ENCODE data around the gene FOXP1. TPM values are rescaled to one million over a fixed set of nuclear protein-coding genes. Genes with fewer than 3 reads are reported as not detected.
A peak's percentile ranks its signal among the peaks of the same experiment; 100 is the strongest.

Gene FOXP1
- total RNA-seq, 2 donors from 2014 or later = 377 to 395 TPM

DNA sequence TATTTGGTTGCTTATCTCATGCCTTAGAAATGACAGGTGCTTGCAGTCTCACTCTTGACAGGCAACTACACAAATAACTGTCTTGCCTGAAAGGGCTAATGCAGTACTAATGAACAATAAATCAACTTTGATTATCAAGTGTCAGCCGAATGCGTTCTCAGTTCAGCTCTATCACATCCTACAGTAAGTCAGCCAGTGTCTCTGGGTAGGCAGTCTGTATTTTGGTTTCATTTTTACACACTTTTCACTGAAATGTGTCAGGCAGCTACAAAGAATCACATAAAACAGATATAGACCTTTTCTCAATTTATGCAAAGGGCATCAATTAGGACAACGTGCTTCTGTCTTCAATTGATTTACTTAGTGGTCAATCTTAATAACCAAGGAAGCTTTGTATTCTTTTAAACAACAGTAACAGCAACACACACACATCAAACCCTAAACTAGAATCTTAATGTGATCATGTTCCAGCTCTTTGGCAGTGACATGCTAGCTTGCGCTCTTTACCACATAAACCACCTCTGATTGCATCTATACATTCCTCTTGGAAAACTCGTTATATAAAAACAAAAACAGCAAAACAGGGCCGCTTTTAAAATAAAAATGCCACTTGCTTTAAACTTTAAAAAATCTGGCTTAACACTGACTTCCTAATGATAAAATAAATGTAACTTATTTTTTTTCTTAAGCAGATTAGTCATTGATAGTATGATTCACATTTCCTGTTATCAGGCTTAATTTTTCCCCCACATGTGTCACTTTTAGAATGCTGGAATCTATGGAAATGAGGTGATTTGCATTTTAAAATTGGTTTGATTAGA, 520.4 kb downstream of the FOXP1 start:
- no peaks in the 10 kb centered on the region for H3K9me3 ChIP-seq (ENCODE audit: control insufficient read depth, low read length, poor library complexity, severe bottlenecking)
- no peaks in the 10 kb centered on the region for H3K27me3 Mint-ChIP-seq
- peak; percentile 23 for ATAC-seq
- no peak overlapping the region for H3K4me3 Mint-ChIP-seq
- no peak overlapping the region for H3K27ac Mint-ChIP-seq
- peaks cover 52% of the 10 kb centered on the region for H3K4me1 Mint-ChIP-seq
- no peak for DNase-seq
- no peaks in the 10 kb centered on the region for H3K36me3 Mint-ChIP-seq (ENCODE audit: low read depth)

DNA sequence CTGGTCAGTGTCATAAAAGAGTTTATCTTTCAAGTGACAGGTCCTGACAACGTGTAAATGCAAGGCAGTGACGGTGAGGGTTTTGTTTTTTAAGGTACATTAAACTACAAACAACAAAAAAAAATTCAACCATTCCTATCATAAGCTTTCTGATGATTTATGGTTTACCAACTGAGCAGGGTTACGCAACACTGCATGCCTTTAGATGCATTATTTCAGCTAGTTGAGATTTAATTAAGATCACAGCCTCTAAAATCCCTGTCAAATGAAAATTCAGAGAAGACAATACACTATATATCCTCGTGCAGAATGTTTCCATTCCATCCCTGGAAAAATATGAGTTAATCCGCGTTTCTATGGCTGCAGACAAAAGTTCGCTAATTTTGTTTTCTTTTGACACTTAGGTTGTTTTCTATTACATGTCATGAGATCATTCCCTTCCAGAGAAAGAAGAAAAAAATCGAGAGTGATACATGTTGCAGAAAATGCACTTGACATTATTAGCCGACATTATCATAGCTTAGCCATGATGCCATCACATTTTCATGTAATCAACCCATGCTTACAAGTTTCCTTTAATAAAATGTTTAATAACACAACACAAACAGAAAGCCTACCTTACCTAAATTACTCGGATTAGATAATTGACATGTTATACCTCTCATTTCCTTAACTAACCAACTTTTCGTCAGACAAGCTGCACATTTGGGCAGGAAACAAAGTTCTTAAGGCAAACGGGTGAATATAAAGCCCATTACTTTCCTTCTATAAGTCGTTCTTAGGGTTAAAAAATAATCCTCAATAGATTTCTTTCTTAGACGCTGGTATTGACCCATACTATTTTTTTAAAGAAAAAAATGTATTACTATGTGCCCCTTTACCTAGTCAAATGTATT, 521.2 kb downstream of the FOXP1 start:
- ATAC-seq (no peak), DNase-seq (no peak)
- H3K4me3 Mint-ChIP-seq = no peak overlapping the region
- no peaks in the 10 kb centered on the region for H3K36me3 Mint-ChIP-seq (ENCODE audit: low read depth)
- no peaks in the 10 kb centered on the region for H3K27me3 Mint-ChIP-seq
- no peak overlapping the region for H3K27ac Mint-ChIP-seq
- peaks cover 55% of the 10 kb centered on the region for H3K4me1 Mint-ChIP-seq
- no peaks in the 10 kb centered on the region for H3K9me3 ChIP-seq (ENCODE audit: control insufficient read depth, low read length, poor library complexity, severe bottlenecking)

DNA sequence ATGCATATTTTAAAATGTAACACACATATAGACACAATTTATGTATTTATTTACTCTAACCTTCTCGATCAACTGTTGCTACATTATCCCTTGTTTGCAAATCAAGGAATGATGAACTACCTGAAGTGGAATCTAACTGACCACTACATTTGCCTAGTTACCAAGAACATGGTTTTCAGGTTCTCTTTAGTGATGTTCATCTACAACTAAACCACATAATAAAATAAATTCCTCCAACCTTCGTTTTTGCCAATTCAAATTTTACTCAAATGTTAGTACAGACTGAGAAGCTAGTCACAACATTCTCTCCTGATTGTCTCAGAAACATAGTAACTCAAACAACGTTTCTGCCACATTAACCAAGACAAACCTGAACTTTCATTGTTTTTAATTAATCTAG, 521.9 kb downstream of the FOXP1 start:
- ATAC-seq = no peak
- Mint-ChIP-seq H3K4me1 (peaks cover 52% of the 10 kb centered on the region), H3K4me3 (no peak overlapping the region), H3K27me3 (no peaks in the 10 kb centered on the region), H3K36me3 (ENCODE audit: low read depth) (no peaks in the 10 kb centered on the region), H3K27ac (no peak overlapping the region)
- no peaks in the 10 kb centered on the region for H3K9me3 ChIP-seq (ENCODE audit: control insufficient read depth, low read length, poor library complexity, severe bottlenecking)
- no peak for DNase-seq

DNA sequence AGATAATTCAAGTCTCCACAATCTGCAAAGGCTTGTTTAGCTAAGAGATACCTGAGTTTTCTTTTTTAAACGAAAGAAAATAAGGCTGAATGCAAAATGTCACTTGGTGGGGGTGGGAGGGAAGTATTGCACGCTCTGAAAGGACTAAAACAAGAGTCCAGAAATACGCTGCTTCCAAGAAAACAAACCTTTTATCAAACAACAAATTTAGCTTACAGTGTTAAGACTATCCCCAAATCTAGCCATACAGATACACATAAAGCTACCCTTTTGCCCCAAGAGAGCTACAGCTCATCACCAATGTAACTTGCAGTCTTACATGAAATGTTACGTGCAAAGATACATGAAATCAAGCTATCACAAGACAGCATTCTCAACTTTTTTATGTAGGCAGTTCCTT, 522.5 kb downstream of the FOXP1 start:
- no peaks in the 10 kb centered on the region for H3K9me3 ChIP-seq (ENCODE audit: control insufficient read depth, low read length, poor library complexity, severe bottlenecking)
- Mint-ChIP-seq H3K36me3 (ENCODE audit: low read depth) (no peaks in the 10 kb centered on the region), H3K4me1 (peaks cover 47% of the 10 kb centered on the region), H3K27ac (no peak overlapping the region), H3K27me3 (no peaks in the 10 kb centered on the region), H3K4me3 (peak overlapping the region; percentile 80)
- ATAC-seq (no peak), DNase-seq (no peak)

DNA sequence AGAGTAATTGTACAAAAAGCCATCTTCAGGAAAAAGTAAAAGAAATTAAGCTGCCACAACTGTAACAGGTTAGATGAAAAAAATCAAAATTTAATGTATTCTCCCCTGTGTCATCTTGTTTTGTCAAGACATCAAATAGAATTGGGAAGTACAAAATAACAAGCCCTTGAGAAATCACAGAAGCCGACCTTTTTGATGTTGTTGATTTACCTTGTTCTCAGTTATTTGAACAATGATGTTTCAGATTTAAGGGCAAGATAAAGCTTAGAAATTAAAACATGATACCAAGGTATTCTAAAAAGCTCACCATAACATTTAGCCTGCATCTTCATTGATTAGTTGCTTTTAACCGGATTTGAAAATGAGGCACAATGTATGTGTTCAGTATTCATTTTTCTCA, 523.0 kb downstream of the FOXP1 start:
- H3K9me3 ChIP-seq (ENCODE audit: control insufficient read depth, low read length, poor library complexity, severe bottlenecking) = no peaks in the 10 kb centered on the region
- Mint-ChIP-seq H3K36me3 (ENCODE audit: low read depth) (no peaks in the 10 kb centered on the region), H3K27me3 (no peaks in the 10 kb centered on the region), H3K27ac (no peak overlapping the region), H3K4me1 (peaks cover 46% of the 10 kb centered on the region), H3K4me3 (peak overlapping the region; percentile 80)
- ATAC-seq = no peak
- DNase-seq = no peak

DNA sequence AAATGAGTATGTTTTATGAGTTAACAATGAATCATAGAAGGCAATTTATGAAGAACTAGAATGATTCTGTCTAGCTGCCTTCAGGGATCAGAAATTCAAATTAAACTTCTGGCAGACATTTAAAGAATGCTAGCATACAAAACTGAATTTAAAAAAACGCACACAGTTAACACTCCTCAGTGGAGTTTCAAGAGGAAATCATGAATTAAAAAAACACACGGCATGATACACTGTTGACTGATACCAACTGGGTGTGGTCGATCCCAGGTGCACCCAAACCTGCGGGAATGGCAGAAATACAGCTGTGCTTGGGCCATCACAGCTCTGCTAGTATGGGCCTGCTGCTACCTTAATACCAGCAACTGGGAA, 526.0 kb downstream of the FOXP1 start:
- DNase-seq = no peak
- H3K4me3 Mint-ChIP-seq = peak overlapping the region; percentile 80
- H3K27ac Mint-ChIP-seq = no peak overlapping the region
- no peaks in the 10 kb centered on the region for H3K27me3 Mint-ChIP-seq
- peaks cover 67% of the 10 kb centered on the region for H3K4me1 Mint-ChIP-seq
- peaks cover 2% of the 10 kb centered on the region for H3K36me3 Mint-ChIP-seq (ENCODE audit: low read depth)
- ATAC-seq = peak; percentile 12
- H3K9me3 ChIP-seq (ENCODE audit: control insufficient read depth, low read length, poor library complexity, severe bottlenecking) = no peaks in the 10 kb centered on the region

DNA sequence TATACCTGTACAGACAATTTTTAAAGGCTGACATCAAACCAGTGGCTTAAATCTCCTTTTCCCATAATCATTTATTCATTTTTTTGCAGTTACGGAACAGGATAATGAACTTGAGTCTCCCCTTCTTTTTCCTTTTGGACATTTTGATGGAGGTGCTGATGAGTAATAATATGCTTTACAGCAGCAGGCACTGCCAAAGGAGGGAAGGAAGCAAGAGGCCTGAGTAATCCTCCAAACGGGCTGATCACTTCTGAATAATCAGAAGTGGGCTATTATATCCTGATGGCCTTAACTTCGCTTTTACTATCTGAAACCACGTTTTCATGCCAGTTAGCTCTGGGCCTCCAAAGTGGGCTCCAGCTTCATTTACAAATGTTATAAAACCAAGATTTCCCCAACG, 527.2 kb downstream of the FOXP1 start:
- DNase-seq (no peak), ATAC-seq (no peak)
- Mint-ChIP-seq H3K4me1 (peaks cover 63% of the 10 kb centered on the region), H3K27ac (no peak overlapping the region), H3K4me3 (no peak overlapping the region), H3K27me3 (no peaks in the 10 kb centered on the region), H3K36me3 (ENCODE audit: low read depth) (peaks cover 2% of the 10 kb centered on the region)
- H3K9me3 ChIP-seq (ENCODE audit: control insufficient read depth, low read length, poor library complexity, severe bottlenecking) = no peaks in the 10 kb centered on the region

DNA sequence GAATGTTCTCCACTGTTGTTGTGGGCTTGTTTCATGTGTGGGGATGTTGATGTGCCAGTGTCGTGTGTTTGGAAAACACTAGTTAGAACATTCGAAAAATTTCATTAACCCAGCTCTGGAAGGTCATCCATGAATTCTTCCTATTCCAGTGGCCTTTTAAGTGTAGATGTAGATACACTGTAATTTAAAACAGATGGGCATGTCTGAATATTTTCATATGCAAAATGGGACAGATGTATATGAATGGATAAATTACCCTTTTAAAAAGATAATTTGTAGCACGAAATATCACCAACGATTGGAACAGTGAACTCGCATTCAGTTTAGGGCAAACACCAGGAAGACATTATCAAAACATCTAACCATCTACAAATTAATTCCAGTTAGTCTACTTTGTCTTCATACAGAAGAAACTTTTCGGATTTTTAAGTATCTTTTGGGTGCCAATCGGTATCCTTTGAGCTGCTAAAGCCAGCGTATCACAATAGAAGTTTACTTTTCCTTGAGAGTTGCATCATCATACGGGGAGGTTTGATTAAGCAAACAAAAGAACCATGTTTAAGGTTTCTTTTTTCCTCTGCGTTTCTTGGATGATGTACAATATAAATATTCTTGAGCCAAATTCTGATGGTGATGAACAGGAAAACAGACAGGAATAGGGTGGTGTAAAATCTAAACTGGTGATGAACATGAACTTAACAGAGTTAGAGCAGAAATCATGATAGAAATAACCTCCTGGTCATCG, 528.1 kb downstream of the FOXP1 start:
- no peaks in the 10 kb centered on the region for H3K27me3 Mint-ChIP-seq
- H3K36me3 Mint-ChIP-seq (ENCODE audit: low read depth) = peaks cover 5% of the 10 kb centered on the region
- ATAC-seq (no peak), DNase-seq (no peak)
- H3K9me3 ChIP-seq (ENCODE audit: control insufficient read depth, low read length, poor library complexity, severe bottlenecking) = no peaks in the 10 kb centered on the region
- peaks cover 64% of the 10 kb centered on the region for H3K4me1 Mint-ChIP-seq
- H3K4me3 Mint-ChIP-seq = peak overlapping the region; percentile 12
- H3K27ac Mint-ChIP-seq = peak overlapping the region; percentile 98

DNA sequence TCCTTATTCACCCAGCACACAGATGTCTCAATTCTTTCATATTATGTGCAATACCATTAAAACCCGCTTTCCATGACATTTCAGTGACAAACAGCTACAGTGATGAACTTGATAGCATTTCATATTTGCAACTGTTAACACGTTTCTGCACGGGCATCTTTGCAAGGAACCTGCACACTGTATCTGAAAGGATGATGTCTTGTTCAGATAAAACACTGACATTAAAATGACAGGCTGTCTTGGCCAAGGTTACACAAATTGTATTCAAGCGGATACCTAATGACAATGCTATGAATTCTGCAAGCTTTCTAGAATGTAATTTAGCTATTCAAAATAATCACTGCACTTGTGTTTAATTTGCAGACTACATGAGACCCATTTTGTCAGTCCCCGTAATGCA, 529.2 kb downstream of the FOXP1 start:
- Mint-ChIP-seq H3K36me3 (ENCODE audit: low read depth) (peaks cover 7% of the 10 kb centered on the region), H3K4me1 (peaks cover 65% of the 10 kb centered on the region), H3K27me3 (no peaks in the 10 kb centered on the region), H3K27ac (peak overlapping the region; percentile 98), H3K4me3 (peak overlapping the region; percentile 72)
- DNase-seq (no peak), ATAC-seq (no peak)
- H3K9me3 ChIP-seq (ENCODE audit: control insufficient read depth, low read length, poor library complexity, severe bottlenecking) = no peaks in the 10 kb centered on the region

DNA sequence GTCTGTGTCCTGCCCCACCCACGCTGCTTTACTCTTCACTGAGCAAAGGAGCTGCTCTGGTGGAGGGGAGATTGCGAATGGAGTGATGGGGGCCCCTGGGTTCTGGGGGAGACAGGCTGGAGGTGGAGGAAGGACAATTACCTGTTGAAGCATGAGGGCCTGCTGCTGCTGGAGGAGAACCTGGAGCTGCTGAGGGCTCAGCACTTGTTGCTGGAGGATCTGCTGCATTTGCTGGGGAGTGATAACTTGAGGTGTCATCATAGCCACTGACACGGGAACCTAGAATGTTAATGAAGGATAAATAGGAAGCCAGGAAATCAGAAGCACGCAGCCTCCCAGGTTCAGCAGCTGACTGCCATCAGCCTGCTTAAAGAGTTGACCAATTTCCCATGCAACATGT, 530.0 kb downstream of the FOXP1 start:
- no peaks in the 10 kb centered on the region for H3K27me3 Mint-ChIP-seq
- H3K4me3 Mint-ChIP-seq = peak overlapping the region; percentile 63
- H3K9me3 ChIP-seq (ENCODE audit: control insufficient read depth, low read length, poor library complexity, severe bottlenecking) = no peaks in the 10 kb centered on the region
- ATAC-seq (no peak), DNase-seq (no peak)
- H3K4me1 Mint-ChIP-seq = peaks cover 70% of the 10 kb centered on the region
- H3K36me3 Mint-ChIP-seq (ENCODE audit: low read depth) = peaks cover 7% of the 10 kb centered on the region
- H3K27ac Mint-ChIP-seq = peak overlapping the region; percentile 98

DNA sequence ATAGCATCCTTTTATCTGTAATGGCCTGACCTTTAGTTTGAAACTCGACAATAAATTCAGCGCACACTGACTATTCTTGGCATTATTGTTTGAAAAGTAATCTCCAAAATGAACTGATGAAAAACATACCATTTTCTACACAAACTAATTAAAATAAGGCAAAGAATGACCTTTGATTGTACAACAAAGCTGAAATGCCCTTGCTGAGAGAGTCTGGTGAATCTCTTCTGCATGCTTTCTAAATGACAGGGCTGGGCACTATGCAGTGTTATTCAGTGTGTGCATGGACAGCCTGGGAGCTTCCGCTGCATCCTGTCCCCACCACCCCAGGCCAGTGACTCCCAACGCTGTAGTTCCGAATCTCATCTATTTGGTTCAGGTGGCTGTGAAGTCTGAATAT, 530.8 kb downstream of the FOXP1 start:
- ATAC-seq (no peak), DNase-seq (no peak)
- Mint-ChIP-seq H3K4me1 (peaks cover 72% of the 10 kb centered on the region), H3K27ac (peak overlapping the region; percentile 98), H3K4me3 (no peak overlapping the region), H3K36me3 (ENCODE audit: low read depth) (peaks cover 7% of the 10 kb centered on the region), H3K27me3 (no peaks in the 10 kb centered on the region)
- no peaks in the 10 kb centered on the region for H3K9me3 ChIP-seq (ENCODE audit: control insufficient read depth, low read length, poor library complexity, severe bottlenecking)

DNA sequence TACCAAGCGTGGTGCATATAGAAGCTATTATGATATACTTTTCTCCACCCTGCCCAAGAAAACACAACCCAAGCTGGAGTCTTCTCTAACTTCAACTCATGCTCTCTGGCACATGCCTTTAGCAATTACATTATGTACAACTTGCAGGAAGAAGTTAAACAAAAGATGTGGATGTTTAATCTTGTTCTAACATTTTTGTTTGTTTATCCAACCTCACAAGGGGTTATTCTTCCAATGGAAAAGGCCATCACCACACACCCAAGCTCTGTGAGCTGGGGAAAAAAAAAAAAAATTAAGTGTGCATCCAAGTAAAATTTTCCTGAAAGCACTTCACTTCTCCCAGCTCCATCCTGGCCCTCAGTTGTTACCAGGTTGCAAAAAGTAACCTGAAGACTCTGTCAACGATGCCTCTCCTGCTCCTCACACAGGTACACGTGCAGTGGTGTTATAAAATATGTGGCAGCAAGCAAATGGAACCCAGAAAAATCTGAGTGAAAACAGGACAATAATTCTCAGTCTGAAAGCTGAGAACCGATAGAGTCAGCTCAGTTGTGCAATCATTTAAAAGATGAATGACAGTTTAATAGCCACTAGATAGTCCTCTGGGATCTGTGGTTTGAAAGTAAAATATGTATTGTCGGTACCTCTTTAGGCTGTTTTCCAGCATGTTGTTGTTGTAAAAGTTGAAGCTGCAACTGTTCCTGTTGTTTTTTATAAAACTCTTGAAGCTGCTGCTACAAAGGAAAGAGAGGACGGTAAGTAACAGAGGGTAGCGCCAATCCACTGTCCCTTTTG, 531.4 kb downstream of the FOXP1 start:
- Mint-ChIP-seq H3K4me1 (peaks cover 72% of the 10 kb centered on the region), H3K27me3 (no peaks in the 10 kb centered on the region), H3K4me3 (peak overlapping the region; percentile 36), H3K27ac (peak overlapping the region; percentile 98), H3K36me3 (ENCODE audit: low read depth) (peaks cover 7% of the 10 kb centered on the region)
- H3K9me3 ChIP-seq (ENCODE audit: control insufficient read depth, low read length, poor library complexity, severe bottlenecking) = no peaks in the 10 kb centered on the region
- DNase-seq (no peak), ATAC-seq (no peak)
